Esophagus squamous epithelium (tissue), 4 donors: Measurements from ENCODE around the gene PHACTR2.

Source experiments
- POLR2A ChIP-seq, 4 donors: fragments of 450-650 bp; IDR thresholded peaks; one replicate each; pipeline ENCODE4 v1.6.1; 2017; ENCODE audit warnings: antibody characterized with exemption in 4 of 4, mild to moderate bottlenecking in 4 of 4, moderate library complexity in 3 of 4
- TF ChIP-seq, protein P1 (sequence below), 6 experiments: fragments of 450-650 bp in 4 of 6; fragments of 200-600 bp in 2 of 6; sonication (generic) in 2 of 6; IDR thresholded peaks; one replicate each; pipeline ENCODE4 v1.5.1; 2016 to 2019; ENCODE audit warnings: antibody characterized with exemption in 6 of 6, mild to moderate bottlenecking in 4 of 6, moderate library complexity in 4 of 6

GRCh38 chr6:143652841-143653331 lies 24.9 kb upstream of the PHACTR2 start:
- TF ChIP-seq, protein P1, sequence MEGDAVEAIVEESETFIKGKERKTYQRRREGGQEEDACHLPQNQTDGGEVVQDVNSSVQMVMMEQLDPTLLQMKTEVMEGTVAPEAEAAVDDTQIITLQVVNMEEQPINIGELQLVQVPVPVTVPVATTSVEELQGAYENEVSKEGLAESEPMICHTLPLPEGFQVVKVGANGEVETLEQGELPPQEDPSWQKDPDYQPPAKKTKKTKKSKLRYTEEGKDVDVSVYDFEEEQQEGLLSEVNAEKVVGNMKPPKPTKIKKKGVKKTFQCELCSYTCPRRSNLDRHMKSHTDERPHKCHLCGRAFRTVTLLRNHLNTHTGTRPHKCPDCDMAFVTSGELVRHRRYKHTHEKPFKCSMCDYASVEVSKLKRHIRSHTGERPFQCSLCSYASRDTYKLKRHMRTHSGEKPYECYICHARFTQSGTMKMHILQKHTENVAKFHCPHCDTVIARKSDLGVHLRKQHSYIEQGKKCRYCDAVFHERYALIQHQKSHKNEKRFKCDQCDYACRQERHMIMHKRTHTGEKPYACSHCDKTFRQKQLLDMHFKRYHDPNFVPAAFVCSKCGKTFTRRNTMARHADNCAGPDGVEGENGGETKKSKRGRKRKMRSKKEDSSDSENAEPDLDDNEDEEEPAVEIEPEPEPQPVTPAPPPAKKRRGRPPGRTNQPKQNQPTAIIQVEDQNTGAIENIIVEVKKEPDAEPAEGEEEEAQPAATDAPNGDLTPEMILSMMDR (IDR thresholded peaks at IDR 0.05) = no peak
- no peak for TF ChIP-seq POLR2A (IDR thresholded peaks at IDR 0.05)
